ENCODE results near the gene TEDC2. TPM values are rescaled to one million over a fixed set of nuclear protein-coding genes. Genes with fewer than 3 reads are reported as not detected.

TEDC2 gene
- total RNA-seq, 1 donor from 2014 or later = 9.1 TPM

- Mint-ChIP-seq H3K27ac (ENCODE audit: unreplicated experiment) (no peak overlapping the region), H3K4me3 (ENCODE audit: unreplicated experiment) (no peak overlapping the region), H3K9me3 (ENCODE audit: unreplicated experiment) (no peaks in the 10 kb centered on the region), H3K36me3 (ENCODE audit: low read depth, unreplicated experiment) (no peaks in the 10 kb centered on the region), H3K27me3 (ENCODE audit: unreplicated experiment) (peaks cover 11% of the 10 kb centered on the region), H3K4me1 (ENCODE audit: unreplicated experiment) (peaks cover 6% of the 10 kb centered on the region)
- TF ChIP-seq, protein P1, sequence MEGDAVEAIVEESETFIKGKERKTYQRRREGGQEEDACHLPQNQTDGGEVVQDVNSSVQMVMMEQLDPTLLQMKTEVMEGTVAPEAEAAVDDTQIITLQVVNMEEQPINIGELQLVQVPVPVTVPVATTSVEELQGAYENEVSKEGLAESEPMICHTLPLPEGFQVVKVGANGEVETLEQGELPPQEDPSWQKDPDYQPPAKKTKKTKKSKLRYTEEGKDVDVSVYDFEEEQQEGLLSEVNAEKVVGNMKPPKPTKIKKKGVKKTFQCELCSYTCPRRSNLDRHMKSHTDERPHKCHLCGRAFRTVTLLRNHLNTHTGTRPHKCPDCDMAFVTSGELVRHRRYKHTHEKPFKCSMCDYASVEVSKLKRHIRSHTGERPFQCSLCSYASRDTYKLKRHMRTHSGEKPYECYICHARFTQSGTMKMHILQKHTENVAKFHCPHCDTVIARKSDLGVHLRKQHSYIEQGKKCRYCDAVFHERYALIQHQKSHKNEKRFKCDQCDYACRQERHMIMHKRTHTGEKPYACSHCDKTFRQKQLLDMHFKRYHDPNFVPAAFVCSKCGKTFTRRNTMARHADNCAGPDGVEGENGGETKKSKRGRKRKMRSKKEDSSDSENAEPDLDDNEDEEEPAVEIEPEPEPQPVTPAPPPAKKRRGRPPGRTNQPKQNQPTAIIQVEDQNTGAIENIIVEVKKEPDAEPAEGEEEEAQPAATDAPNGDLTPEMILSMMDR (IDR thresholded peaks at IDR 0.05; ENCODE audit: unreplicated experiment) = no peak
- no peak for DNase-seq (ENCODE audit: low spot score)
Measured at GRCh38 chr16:2424061-2425007, 35.6 kb upstream of the TEDC2 start.

GRCh38 chr16:2425008-2425518 lies 34.8 kb upstream of the TEDC2 start:
- Mint-ChIP-seq H3K4me3 (ENCODE audit: unreplicated experiment) (no peak overlapping the region), H3K27me3 (ENCODE audit: unreplicated experiment) (peaks cover 13% of the 10 kb centered on the region), H3K27ac (ENCODE audit: unreplicated experiment) (no peak overlapping the region), H3K36me3 (ENCODE audit: low read depth, unreplicated experiment) (no peaks in the 10 kb centered on the region), H3K9me3 (ENCODE audit: unreplicated experiment) (no peaks in the 10 kb centered on the region), H3K4me1 (ENCODE audit: unreplicated experiment) (peaks cover 8% of the 10 kb centered on the region)
- DNase-seq (ENCODE audit: low spot score) = no peak
- TF ChIP-seq, protein P1 (IDR thresholded peaks at IDR 0.05; ENCODE audit: unreplicated experiment) = no peak

- TF ChIP-seq, protein P1 (IDR thresholded peaks at IDR 0.05; ENCODE audit: unreplicated experiment) = no peak
- H3K9me3 Mint-ChIP-seq (ENCODE audit: unreplicated experiment) = no peaks in the 10 kb centered on the region
- H3K36me3 Mint-ChIP-seq (ENCODE audit: low read depth, unreplicated experiment) = no peaks in the 10 kb centered on the region
- no peak for DNase-seq (ENCODE audit: low spot score)
- no peak overlapping the region for H3K4me3 Mint-ChIP-seq (ENCODE audit: unreplicated experiment)
- peaks cover 14% of the 10 kb centered on the region for H3K4me1 Mint-ChIP-seq (ENCODE audit: unreplicated experiment)
- peaks cover 13% of the 10 kb centered on the region for H3K27me3 Mint-ChIP-seq (ENCODE audit: unreplicated experiment)
- H3K27ac Mint-ChIP-seq (ENCODE audit: unreplicated experiment) = no peak overlapping the region
Measured at GRCh38 chr16:2425825-2426430, 34.0 kb upstream of the TEDC2 start.

GRCh38 chr16:2426941-2427361 lies 33.0 kb upstream of the TEDC2 start:
- no peaks in the 10 kb centered on the region for H3K9me3 Mint-ChIP-seq (ENCODE audit: unreplicated experiment)
- H3K27me3 Mint-ChIP-seq (ENCODE audit: unreplicated experiment) = peaks cover 13% of the 10 kb centered on the region
- H3K27ac Mint-ChIP-seq (ENCODE audit: unreplicated experiment) = no peak overlapping the region
- DNase-seq (ENCODE audit: low spot score) = no peak
- H3K36me3 Mint-ChIP-seq (ENCODE audit: low read depth, unreplicated experiment) = no peaks in the 10 kb centered on the region
- H3K4me3 Mint-ChIP-seq (ENCODE audit: unreplicated experiment) = peak overlapping the region; percentile 8
- peaks cover 14% of the 10 kb centered on the region for H3K4me1 Mint-ChIP-seq (ENCODE audit: unreplicated experiment)
- TF ChIP-seq, protein P1 (IDR thresholded peaks at IDR 0.05; ENCODE audit: unreplicated experiment) = no peak

All from endothelial cell (in vitro differentiated cells).